Measurements from ENCODE around the gene HACE1.

DNA sequence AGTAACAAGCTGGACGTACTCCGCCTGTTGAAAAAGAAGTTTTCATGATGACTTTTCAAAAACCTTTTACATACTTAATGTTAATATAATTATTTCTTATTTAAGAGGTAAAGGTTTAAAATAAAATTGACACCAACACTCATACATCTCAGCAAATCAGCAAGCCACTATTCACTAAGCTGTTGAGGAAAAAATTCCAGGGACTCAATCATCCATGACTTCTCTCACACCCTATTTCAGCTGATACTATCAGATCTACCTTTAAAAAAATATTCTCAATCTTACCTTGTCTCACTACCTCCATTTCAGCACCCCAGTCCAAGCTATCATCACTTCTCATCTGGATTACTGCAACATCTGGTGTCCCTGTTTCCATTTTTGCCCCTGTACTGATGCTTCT, 109.3 kb downstream of the HACE1 start:
- TF ChIP-seq, protein P1, sequence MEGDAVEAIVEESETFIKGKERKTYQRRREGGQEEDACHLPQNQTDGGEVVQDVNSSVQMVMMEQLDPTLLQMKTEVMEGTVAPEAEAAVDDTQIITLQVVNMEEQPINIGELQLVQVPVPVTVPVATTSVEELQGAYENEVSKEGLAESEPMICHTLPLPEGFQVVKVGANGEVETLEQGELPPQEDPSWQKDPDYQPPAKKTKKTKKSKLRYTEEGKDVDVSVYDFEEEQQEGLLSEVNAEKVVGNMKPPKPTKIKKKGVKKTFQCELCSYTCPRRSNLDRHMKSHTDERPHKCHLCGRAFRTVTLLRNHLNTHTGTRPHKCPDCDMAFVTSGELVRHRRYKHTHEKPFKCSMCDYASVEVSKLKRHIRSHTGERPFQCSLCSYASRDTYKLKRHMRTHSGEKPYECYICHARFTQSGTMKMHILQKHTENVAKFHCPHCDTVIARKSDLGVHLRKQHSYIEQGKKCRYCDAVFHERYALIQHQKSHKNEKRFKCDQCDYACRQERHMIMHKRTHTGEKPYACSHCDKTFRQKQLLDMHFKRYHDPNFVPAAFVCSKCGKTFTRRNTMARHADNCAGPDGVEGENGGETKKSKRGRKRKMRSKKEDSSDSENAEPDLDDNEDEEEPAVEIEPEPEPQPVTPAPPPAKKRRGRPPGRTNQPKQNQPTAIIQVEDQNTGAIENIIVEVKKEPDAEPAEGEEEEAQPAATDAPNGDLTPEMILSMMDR (IDR thresholded peaks at IDR 0.05), result no peak
- TF ChIP-seq POLR2AphosphoS5 (IDR thresholded peaks at IDR 0.05) (no peak), POLR2A (IDR thresholded peaks at IDR 0.05) (no peak)

Data from gastroesophageal sphincter (tissue), 3 donors.